ENCODE results near the gene ADAMTS4.

GRCh38 chr1:161225178-161225533 is 26.3 kb upstream of the ADAMTS4 start:
- no peak for TF ChIP-seq CTCF (IDR thresholded peaks at IDR 0.05)
- no peak for TF ChIP-seq ZFX (IDR thresholded peaks at IDR 0.05; ENCODE audit: borderline replicate concordance)

All from 22Rv1 (cell line).